SU-DHL-6 (cell line): ENCODE data around the gene ZNF488.

Source experiments
- H2AFZ ChIP-seq: fragments of 200-600 bp; sonication (generic); 2 replicates; pipeline ENCODE4 v1.6.1; 2014; ENCODE audit warnings: low read depth, mild to moderate bottlenecking, moderate library complexity, mixed read lengths, antibody characterized with exemption, low read length; ENCODE audit not compliant: severe bottlenecking
- H3F3A ChIP-seq: fragments of 200-600 bp; shearing (Covaris generic); 2 replicates; pipeline ENCODE4 v1.6.0; 2016; ENCODE audit warnings: antibody characterized with exemption, mild to moderate bottlenecking; ENCODE audit not compliant: insufficient read depth
- H3K27ac ChIP-seq: fragments of 200-600 bp; sonication (generic); 2 replicates; pipeline ENCODE4 v1.5.1; 2016; ENCODE audit warnings: low read depth, mild to moderate bottlenecking, low read length, moderate library complexity, mixed read lengths
- H3K27me3 ChIP-seq: fragments of 200-600 bp; sonication (generic), shearing (Covaris generic); 2 replicates; pipeline ENCODE4 v1.6.0; 2014; ENCODE audit warnings: mild to moderate bottlenecking, low read length
- H3K36me3 ChIP-seq: fragments of 200-600 bp; sonication (generic); 2 replicates; pipeline ENCODE4 v1.6.1; 2014; ENCODE audit warnings: mild to moderate bottlenecking, low read length, mixed read lengths
- H3K4me2 ChIP-seq: fragments of 300-600, 200-600 bp; shearing (Covaris generic), sonication (generic); 2 replicates; pipeline ENCODE4 v1.6.0; 2014; ENCODE audit warnings: low read length, low read depth, mild to moderate bottlenecking; ENCODE audit not compliant: poor library complexity, severe bottlenecking
- H3K4me3 ChIP-seq: fragments of 200-600 bp; sonication (generic); 2 replicates; pipeline ENCODE4 v1.5.1; 2014; ENCODE audit warnings: antibody characterized with exemption, low read length, mild to moderate bottlenecking, mixed read lengths; ENCODE audit not compliant: insufficient read depth, poor library complexity, severe bottlenecking
- H3K79me2 ChIP-seq: fragments of 200-600 bp; sonication (generic); 2 replicates; pipeline ENCODE4 v1.6.1; 2014; ENCODE audit warnings: mild to moderate bottlenecking, low read length, moderate library complexity; ENCODE audit not compliant: insufficient read depth
- H3K9ac ChIP-seq: fragments of 200-600 bp; sonication (generic); 2 replicates; pipeline ENCODE4 v1.7.0; 2014; ENCODE audit warnings: mild to moderate bottlenecking, low read length
- H3K9me2 ChIP-seq: fragments of 200-600 bp; sonication (generic); replicated peaks from 2 replicates; pipeline ENCODE4 v1.6.1; 2014; ENCODE audit warnings: low read length; ENCODE audit not compliant: insufficient read depth
- H3K9me3 ChIP-seq: fragments of 200-600 bp; sonication (generic); 2 replicates; pipeline ENCODE4 v1.6.1; 2014; ENCODE audit warnings: low read length, mixed read lengths; ENCODE audit not compliant: insufficient read depth
- H4K20me1 ChIP-seq: fragments of 200-600 bp; sonication (generic); 2 replicates; pipeline ENCODE4 v1.6.1; 2014; ENCODE audit warnings: low read depth, mild to moderate bottlenecking, antibody characterized with exemption, low read length, moderate library complexity, mixed read lengths
- CTCF ChIP-seq: fragments of 200-600 bp; sonication (generic); IDR thresholded peaks from one replicate; pipeline ENCODE4 v1.5.1; 2017; ENCODE audit warnings: antibody characterized with exemption, mild to moderate bottlenecking, low read length, moderate library complexity; ENCODE audit not compliant: insufficient read depth, poor library complexity, severe bottlenecking
- EZH2phosphoT487 ChIP-seq: fragments of 200-600 bp; sonication (generic), shearing (Covaris generic); conservative IDR thresholded peaks from 2 replicates; pipeline ENCODE4 v1.6.1; 2018; ENCODE audit warnings: mild to moderate bottlenecking, antibody characterized with exemption, low read length, moderate library complexity, mixed read lengths

The ZNF488 gene

GRCh38 chr10:47413531-47414226, 29.6 kb upstream of the ZNF488 start:
- Histone ChIP-seq H3K9me2 (no peaks in the 10 kb centered on the region), H3K79me2 (no peaks in the 10 kb centered on the region), H4K20me1 (no peaks in the 10 kb centered on the region), H2AFZ (no peak overlapping the region), H3K27ac (no peak overlapping the region), H3K9me3 (no peaks in the 10 kb centered on the region), H3K4me3 (no peak overlapping the region), H3F3A (no peaks in the 10 kb centered on the region), H3K36me3 (no peaks in the 10 kb centered on the region), H3K9ac (no peak overlapping the region), H3K27me3 (no peaks in the 10 kb centered on the region), H3K4me2 (no peak overlapping the region)
- TF ChIP-seq EZH2phosphoT487, result no peak
- no peak for TF ChIP-seq CTCF

DNA sequence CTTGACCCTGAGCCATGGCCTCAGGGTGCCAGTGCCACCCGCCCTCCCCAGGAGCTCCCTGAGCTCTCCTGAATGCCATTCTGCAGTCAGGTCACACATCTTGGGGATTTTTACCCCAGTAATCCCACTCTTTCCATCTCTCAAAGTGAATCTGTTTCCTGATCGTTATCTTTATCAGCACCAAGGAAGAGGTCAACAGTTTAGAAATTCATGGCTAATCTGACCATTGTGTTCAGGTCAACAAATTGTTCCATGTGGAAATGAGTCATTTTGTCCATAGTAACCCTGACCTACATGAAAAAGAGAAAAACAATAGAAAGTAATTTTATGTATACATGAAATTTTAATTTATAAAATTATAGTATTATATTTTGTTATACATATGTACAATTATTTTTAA, 28.8 kb upstream of the ZNF488 start:
- Histone ChIP-seq H3K9ac (no peak overlapping the region), H3K9me2 (no peaks in the 10 kb centered on the region), H3F3A (no peaks in the 10 kb centered on the region), H3K9me3 (no peaks in the 10 kb centered on the region), H3K4me2 (no peak overlapping the region), H3K36me3 (no peaks in the 10 kb centered on the region), H3K79me2 (no peaks in the 10 kb centered on the region), H3K4me3 (no peak overlapping the region), H2AFZ (no peak overlapping the region), H4K20me1 (no peaks in the 10 kb centered on the region), H3K27me3 (no peaks in the 10 kb centered on the region), H3K27ac (no peak overlapping the region)
- TF ChIP-seq EZH2phosphoT487 (no peak), CTCF (no peak)

DNA sequence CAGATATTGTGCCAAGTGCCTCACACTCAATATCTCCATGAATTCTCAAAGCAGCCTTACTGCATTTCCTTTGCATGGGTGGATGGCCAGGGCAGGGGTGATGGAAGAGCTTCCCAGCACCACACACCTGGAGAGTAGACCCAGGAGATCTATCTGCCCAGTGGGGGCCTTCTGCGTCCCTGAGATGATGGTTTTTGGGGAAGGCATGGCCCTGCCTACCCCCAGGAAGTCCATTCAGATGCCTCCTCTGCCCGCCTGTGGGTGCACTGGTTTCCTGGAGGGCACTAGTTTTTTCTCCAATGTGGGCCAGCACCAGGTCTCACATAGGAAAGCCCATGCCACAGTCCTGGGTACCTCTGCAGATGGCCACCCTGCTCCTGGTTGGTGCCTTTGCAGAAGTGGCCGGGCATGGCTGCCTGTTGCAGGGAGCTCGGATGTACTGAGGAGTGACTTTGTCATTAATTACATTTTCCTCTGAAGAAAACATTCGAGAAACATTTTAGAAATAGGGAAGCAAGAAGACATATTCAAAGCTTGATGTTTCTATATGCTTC, 28.2 kb upstream of the ZNF488 start:
- Histone ChIP-seq H3K4me2 (no peak overlapping the region), H2AFZ (no peak overlapping the region), H3K4me3 (no peak overlapping the region), H3K9me3 (no peaks in the 10 kb centered on the region), H3K9ac (no peak overlapping the region), H3F3A (no peaks in the 10 kb centered on the region), H3K27me3 (no peaks in the 10 kb centered on the region), H4K20me1 (no peaks in the 10 kb centered on the region), H3K9me2 (no peaks in the 10 kb centered on the region), H3K36me3 (no peaks in the 10 kb centered on the region), H3K27ac (no peak overlapping the region), H3K79me2 (no peaks in the 10 kb centered on the region)
- TF ChIP-seq EZH2phosphoT487, result no peak
- no peak for TF ChIP-seq CTCF
